NCI-H1105 treated with DMSO at 0.1 percent for 48 hours (cell line): ENCODE data around the gene KRTAP3-1.
A peak's percentile ranks its signal among the peaks of the same experiment; 100 is the strongest.
"Not testable (repeated sequence)": the region's sequence is repeated elsewhere in the genome, so short reads cannot be mapped to it uniquely, and the experiment has no call there.

Experiments used
- DNase-seq: peaks from one replicate; lab custom pipeline; 2025; lab: John Stamatoyannopoulos, UW

Gene KRTAP3-1

DNA sequence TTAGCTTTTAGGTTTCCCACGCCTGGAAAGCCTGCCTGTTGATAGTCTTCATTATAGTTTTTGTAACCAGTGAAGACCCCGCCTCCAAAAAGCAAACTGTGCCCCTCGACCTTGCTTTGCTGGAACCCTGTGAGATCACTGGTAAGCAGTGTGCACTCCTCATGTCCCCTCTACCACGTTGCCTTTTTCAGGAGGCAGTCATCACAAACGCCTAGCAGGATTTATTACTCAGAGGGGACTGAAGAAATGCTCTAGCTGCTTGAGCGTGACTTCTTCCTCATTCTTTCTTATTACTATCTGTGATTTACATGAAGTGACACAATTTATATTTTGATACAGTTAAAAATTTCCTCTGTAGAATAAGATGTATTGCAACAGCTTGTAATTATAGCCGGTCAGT, 6.5 kb upstream of the KRTAP3-1 start:
- no peak for DNase-seq

DNA sequence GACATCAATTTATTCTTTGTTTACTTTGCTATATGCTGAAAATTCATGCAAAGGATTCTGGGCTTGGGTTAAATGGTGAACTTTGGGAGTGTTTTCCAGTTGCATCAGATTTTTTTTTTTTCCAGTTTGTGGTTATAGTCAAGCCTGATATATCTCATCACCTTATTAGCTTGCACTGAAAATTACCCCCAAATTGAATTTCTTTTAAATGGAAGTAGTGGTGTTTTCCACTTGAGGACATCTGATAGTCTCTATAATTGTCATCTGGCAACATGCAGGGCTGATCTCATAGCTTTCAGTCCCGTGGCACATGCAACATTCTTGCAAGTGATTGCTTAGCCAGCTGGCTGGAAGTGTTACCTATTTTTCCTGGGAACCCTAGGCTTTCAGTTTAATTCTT, 4.7 kb upstream of the KRTAP3-1 start:
- DNase-seq: peak; percentile 76

DNA sequence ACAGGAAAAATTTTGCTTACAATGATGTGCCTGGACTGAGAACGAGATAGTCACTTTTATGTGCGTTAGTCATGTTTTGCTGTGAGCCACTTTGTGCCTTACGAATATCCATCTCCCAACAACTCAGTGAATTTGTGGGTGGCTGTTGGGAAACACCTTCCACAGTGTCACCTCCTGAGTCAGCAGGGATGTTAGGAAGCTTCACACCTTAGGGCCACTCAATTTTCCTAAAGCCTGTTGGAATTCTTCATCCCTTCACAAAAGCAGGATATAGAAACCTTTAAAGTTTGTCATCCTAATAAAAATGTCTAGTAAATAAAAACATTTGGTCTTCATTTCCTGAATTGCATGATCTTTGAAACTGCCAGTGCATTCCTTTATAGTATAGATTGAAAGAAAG, 4.3 kb upstream of the KRTAP3-1 start:
- DNase-seq: no peak

DNA sequence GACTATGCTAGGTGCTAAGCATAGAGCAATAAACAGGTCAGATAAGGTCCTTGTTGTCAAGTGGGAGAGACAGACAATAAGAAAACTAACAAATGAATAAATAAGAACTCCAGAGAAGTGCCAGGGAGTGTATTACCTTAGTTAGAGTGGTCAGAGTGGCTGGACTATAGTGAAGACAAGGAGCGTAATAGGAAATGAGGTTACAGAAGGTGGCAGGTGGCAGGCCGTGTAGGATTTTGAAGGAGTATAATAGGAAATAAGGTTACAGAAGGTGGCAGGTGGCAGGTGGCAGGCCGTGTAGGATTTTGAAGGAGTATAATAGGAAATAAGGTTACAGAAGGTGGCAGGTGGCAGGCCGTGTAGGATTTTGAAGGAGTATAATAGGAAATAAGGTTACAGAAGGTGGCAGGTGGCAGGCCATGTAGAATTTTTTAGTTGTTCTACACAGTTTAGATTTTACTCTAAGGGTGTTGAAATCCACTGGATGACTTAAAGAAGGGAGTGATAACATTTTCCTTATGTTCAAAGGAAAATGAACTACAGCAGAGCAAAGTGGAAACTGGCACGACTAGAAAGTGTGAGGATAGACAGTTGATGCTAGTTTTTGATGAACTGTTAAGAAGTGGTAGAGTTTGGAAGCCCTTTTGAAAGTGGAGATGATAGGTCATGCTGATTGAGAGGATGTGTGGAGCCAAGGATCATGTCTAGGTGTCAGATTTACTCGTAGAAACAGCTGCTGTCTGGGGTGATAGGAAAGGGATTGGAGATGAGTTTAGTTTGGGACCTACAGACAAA, 3.6 kb upstream of the KRTAP3-1 start:
- DNase-seq: peak; percentile 29

DNA sequence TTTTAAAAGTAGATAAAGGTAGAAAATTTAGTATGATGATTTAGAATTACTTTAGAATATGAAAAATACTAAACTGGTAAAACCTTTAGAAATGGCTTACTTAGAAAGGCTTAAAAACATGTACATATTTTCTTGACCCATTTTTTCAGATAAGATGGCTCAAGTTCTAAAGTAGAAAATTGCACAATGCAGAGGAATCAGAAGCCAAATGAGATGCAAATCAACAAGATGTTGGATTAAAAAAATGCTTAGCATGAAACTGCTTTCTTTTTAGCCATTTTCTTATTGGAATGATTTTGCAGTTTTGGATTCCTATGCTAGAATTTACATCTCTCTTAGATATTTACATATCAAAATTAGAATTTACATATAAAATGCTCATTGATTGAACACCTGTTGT, 1.5 kb upstream of the KRTAP3-1 start:
- no peak for DNase-seq

DNA sequence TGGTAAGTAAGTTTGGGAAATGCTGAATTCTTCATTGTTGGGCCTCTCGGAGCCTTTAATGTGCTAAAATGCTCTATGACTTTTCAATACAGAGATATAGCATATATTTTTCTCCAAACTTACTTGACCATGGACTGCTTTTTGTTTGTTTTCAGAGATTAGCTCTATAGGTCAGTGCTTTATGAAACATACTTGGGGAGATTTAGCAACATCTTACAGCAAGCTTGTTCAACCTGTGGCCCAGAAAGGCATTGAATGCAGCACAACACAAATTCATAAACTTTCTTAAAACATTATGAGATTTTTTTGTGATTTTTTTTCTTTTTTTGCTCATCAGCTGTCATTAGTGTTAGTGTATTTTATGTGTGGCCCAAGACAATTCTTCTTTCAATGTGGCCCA, 1.0 kb upstream of the KRTAP3-1 start:
- no peak for DNase-seq

DNA sequence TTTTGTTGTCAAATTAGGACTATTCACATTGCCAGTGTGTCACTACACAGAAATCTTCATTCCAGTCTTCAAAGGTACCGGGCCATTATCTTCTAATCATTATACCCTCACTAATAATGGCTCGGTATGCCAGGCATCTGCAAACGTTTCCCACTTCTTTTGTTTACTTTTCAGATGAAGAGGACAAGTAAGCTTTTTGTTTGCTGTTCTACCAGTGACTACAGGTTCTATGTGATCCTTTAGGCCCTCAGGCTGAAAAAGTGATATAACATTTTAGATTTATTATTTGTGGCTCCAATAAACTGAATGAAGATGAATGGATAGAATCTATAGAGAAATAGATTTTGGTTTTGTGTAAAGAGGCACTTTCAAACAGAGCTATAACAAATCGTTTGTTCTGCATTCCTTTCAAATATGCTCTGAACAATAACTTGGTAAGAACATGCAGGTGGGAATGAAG, 403 bp upstream of the KRTAP3-1 start:
- peak; percentile 85 for DNase-seq

DNA sequence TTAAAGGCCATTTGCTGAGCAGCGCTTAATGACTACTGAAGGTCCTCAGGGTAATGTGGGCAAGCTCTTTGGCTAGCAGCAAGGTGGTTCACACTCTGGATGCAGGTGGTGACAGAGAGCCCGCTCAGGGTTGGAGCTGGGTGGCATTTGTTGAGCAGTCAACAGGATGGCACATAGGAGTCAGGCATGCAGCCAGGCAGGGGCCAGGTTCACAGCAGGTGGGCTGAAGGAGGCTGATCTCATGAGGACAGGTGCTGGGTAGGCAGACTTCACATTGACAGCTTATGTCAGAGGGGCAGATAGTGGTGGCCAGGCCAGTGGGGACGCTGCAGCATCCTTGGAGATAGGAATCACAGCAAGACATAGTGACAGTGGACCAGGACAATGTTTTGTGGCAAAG, 4.5 kb downstream of the KRTAP3-1 start:
- DNase-seq: peak; percentile 91

DNA sequence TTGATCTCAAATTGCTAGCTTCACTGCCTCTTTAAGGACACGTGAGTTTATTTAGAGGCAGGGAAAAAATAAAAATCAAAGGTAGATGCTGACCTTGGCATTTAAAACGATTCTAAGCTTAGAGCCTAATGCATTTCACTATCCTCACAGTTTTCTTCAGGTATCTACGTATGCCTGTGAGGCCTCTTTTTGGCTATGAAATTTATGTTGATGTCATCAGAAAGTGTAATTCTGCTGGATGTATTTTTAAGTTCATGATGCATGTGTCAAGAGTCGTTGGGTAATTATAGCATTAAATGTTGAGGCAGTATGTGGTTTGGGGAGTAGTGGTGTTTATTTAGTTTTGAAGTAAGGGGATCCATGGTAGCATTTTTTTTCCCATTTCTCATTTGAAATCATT, 5.0 kb downstream of the KRTAP3-1 start:
- peak; percentile 88 for DNase-seq

DNA sequence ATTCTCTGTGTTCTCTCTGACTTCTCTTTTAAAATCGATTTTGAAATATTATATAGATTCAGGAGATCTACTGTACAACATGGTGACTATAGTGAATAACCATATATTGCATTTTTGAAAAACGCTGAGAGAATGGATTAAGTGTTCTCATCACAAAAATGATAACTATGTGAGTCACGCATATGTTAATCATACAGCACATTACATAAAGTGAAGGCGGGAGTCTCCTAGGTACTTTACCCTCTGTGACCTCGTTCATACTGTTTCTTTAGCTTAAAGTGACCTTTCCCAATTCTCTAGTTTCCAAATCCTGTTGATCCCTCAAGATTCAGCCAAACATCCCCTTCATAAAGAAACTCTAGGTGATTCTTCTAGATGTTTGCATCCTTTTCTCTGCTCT, 6.1 kb downstream of the KRTAP3-1 start:
- DNase-seq: no peak

DNA sequence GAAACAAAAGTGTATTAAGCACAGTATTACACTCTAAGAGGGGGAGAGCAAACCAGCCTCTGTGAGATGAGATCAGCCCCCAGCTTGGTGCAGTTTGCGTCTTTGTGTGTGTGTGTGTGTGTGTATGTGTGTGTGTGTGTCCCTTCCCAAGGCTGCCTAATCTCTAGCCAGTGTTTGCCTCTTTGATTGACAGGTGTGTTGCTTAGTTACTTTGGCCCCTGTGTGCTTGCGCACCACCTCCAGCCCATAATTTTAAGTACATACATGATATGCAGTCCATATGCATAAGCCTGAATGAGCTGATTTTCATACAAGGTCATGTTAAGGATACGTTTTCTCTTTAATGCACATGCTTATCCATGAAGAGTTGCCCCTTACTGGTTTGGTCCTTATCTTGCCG, 7.1 kb downstream of the KRTAP3-1 start:
- no peak for DNase-seq

DNA sequence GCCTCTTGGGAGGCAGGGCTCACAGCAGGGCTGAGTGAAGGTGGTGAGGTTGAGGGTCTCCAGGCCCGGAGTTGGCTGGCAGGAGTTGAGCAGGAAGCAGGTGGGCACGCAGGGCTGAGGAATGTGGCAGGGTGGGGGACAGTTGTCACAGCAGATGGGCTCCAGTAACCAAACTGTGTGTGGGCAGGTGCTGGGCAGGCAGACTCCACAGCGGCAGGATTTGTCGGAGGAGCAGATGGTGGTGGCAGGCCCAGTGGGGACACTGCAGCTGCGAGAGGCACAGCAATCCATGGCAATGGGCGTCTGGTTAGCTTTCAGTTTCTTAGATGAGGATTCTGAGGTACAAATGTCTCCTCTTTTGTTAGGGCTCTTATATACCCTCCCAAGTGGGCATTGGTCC, 9.4 kb downstream of the KRTAP3-1 start, which contains the start of gene KRTAP3-2:
TSS of gene KRTAP3-2 (minus strand) at position 344 of the 400 bp plus-strand sequence. CDS start at position 291, 53 bp downstream.
- not testable (repeated sequence) for DNase-seq

DNA sequence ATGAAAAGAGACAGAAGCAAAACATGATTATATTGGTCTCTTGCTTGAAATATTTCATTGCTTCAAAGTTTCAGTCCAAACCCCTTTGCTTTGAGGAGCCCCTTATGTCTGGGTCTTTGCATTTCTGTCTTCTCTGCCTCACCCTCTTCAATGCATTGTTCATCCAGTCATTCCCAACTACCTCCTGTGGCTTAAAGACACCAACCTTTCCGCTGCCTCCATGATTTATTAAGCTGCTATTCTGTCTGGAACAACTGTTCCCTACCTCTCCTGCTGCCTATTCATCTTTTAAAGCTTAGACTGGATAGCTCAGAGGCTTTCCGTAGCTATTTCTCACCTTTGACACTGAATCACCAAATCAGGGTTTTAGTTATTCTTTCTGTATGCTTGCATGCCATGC, 11.6 kb downstream of the KRTAP3-1 start:
- DNase-seq: no peak

DNA sequence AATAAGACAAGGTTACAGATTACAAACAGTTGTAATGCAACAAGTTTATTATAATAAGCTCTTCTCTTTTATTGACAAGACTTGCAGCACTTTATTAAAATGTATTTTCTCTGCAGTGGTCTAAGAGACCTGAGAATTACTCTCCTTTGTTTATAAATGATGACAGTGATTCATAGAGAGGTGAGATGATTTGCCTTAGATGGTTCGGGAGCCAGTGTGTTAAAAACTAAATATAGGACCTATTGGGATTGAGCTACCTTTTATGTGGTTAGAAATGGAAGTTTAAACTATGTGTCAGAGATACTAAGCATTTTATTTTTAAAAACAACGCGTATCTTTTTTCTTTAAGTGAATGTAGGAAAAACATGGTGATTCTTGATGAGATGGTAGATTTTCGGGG, 12.1 kb downstream of the KRTAP3-1 start:
- DNase-seq: no peak

DNA sequence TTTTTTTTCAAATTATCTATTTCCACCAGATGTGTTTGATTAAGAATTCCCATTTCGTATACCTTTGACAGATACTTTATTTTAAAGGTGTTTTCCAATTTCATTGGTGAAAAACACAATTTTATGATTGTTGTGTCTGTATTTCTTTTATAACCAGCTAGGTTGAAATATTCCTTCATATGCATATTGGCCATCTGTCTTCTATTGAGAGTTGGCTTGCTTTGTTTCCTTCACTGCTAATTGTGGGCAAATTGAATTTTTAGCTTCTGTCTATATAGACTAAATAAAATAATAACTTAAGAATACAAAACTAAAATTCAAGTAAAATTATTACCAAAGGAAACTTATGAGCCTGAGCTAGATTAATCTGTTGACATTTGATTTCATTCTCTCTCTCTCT, 13.8 kb downstream of the KRTAP3-1 start:
- no peak for DNase-seq

DNA sequence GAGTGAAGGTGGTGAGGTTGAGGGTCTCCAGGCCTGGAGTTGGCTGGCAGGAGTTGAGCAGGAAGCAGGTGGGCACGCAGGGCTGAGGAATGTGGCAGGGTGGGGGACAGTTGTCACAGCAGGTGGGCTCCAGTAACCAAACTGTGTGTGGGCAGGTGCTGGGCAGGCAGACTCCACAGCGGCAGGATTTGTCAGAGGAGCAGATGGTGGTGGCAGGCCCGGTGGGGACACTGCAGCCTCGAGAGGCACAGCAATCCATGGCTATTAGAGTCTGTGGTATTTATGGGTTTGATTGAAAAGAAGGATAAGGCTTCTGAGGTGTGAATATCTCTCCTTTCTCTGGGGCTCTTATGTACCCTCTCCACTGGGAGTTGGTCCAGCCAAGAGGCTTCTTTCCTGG, 15.1 kb downstream of the KRTAP3-1 start, which contains the start of gene KRTAP3-3:
TSS of gene KRTAP3-3 (minus strand) at position 326 of the 400 bp plus-strand sequence. CDS start at position 259, 67 bp downstream.
- DNase-seq: peak; percentile 98

DNA sequence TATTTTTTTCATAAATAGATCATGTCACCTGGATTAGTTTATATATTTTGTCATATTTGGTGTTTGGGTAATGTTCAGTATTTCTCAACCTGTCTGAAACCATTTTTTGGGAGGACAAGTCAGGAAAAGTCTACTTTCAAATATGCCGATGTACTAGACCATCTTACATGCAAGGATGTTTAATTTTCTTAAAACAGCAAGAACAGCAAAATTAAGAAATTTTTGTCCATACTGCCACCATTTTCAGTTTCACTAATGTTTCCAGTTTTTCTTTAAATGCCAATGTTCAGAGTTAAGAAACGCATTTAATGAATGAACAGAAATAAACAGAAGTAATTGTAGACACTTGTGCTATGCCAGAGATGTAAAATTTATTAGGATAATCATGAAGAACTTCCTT, 15.8 kb downstream of the KRTAP3-1 start:
- no peak for DNase-seq

DNA sequence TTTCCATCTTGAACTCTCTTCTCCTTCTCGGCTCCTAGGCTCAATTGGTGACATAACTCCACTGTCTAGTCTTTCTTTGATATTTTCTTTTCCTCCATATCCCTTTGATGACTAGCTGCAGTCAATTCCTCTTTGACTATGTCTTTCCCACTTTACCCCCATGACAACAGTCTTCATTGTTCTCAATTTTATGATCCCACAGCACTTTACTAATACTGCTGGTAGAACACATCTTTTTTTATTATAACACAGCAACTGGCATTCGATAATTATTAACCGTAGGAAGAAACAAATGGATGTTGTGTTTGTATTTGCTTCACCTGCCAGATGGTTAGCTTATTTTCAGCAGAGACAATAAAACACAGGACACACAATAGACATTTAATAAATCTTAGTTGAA, 16.3 kb downstream of the KRTAP3-1 start:
- peak; percentile 47 for DNase-seq

DNA sequence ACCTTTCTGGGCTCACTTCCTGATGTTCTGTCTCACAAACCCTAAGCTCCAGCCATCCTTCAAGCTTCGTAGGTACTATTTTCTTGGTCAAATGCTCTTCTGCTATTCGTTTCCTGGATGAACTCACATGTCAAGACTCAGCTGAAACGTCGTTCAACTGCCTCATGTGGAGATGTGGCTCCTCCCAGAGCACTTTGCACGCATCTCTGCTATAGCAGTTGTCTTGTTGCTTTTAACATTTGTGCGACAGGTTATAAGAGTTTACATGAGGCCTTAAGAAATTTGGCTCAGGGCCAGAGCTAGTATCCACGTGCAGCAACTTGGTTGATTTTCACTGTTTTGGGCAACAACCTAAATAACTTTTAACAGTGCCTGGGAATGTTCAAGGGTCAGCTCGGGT, 22.0 kb downstream of the KRTAP3-1 start:
- no peak for DNase-seq

DNA sequence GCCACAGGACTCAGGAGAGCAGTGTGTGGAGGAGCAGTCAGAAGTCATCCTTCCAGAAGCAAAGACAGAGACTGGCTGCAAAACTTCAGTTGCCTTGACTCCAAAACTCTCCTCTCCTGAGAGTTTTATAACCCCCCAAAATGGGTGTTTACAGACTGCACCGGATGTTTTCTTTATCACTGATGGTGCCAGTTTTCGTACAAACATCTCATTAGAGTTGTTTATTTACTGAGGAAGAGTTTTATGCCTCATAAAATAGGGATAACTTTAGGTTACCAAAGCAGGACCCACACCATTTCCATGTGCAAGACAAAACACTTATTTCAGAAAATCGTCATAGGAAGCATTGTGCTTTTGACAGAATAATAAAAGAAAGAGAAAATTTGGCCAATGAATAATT, 24.7 kb downstream of the KRTAP3-1 start, which contains the start of gene KRT40:
TSS of gene KRT40 (minus strand) at position 101 of the 400 bp plus-strand sequence. CDS start at position 48, 53 bp downstream.
- no peak for DNase-seq

DNA sequence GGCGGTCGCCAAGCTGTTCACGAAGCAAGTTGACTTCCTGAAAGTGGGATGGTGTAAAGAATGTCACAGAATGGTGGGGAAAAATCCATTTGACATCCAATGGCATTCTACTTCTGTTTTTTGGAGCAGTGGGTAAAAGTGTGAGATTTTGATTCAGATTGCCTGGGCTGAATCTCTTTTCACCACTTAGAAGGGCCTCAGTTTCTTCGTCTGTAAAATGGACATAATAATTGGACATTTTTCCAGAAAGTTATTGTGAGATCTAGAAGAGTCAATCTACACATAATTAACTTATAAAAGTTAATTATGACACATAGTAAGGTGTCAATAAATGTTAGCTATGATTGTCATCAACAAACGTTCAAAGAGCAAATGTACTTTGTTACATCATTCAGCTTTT, 27.8 kb downstream of the KRTAP3-1 start:
- DNase-seq: no peak

DNA sequence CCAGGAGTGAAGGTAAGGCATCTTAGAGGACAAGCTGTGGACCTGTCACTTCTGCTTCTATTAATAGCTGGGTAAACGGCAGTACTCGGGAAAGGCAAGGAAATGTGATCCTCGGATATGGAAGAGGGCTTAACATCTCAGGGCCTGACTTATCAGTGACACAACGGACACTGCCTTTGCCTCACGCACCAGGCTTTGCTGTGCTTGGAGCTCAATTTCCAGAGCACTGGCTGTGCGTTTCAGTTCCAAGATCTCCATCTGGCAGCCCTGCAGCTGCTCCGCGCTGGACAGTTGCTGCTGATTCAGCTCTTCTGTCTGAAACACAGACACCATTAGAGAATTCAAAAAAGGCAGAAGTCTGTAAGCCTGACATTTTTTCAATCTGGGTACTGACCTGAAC, 28.3 kb downstream of the KRTAP3-1 start:
- DNase-seq: no peak

DNA sequence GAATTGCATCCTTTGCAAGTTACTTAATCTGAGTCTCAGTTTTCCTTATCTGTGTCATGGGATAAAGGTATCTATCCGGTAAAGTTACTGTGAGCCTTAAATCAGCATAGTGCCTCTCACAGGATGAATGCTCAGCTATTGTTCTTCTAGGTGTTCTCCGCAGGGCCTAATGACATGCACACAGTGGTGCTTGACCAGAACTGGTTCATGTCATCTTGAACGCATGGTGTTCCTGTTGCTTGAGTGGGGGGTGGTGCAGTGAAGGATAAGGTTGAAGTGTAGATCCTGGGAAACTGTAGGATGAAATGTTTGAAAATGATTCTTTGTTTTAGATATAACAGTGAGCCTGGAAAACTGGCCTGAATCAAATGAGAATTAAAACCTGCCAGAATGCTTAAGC, 28.8 kb downstream of the KRTAP3-1 start:
- no peak for DNase-seq
